Right cardiac atrium (tissue), 5 donors: ENCODE measurements around the gene CCT2. TPM values are rescaled to one million over a fixed set of nuclear protein-coding genes. Genes with fewer than 3 reads are reported as not detected.

ENCODE experiments used
- ATAC-seq, 2 donors: fragments of 200-7000 bp; cut with Tn5 transposase; one replicate each; pipeline versions ENCODE4 v1.8.0 to v1.9.1; 2020; ENCODE audit warnings: moderate library complexity in 2 of 2, mild to moderate bottlenecking in 1 of 2
- DNase-seq, 3 donors: peaks; one replicate each; pipeline ENCODE4 v3.0.0-alpha.2; 2020
- H3K27ac ChIP-seq: one replicate; pipeline ENCODE4 v1.5.1; 2013; ENCODE audit warnings: mild to moderate bottlenecking, low read length, control low read depth, moderate library complexity
- H3K27me3 ChIP-seq: one replicate; pipeline ENCODE4 v1.6.1; 2013; ENCODE audit not compliant: control insufficient read depth, insufficient read depth
- H3K4me1 ChIP-seq: one replicate; pipeline ENCODE4 v1.6.1; 2013; ENCODE audit warnings: low read length; ENCODE audit not compliant: control insufficient read depth, insufficient read depth
- H3K4me3 ChIP-seq: one replicate; pipeline ENCODE4 v1.5.1; 2013; ENCODE audit warnings: low read length, control low read depth
- H3K9me3 ChIP-seq: one replicate; pipeline ENCODE4 v1.6.1; 2013; ENCODE audit warnings: low read length; ENCODE audit not compliant: control insufficient read depth
- WGBS: extraction: QIAGEN DNeasy Blood & Tissue Kit; methylation state at CpG from one replicate; pipeline ENCODE4 v1.1.7; 2013; 5-methylcytosine and 5-hydroxymethylcytosine counted together
- intact Hi-C, 4 donors: fragments of 100-400 bp; cut with DNase I; formaldehyde crosslinking; loops; one replicate each; pipeline versions ENCODE4 v1.11.0 to v1.14.0; 2022 to 2023
- microRNA-seq, 2 donors: library from miRNA; unstranded; fragments of <30 nt; microRNA quantifications; one replicate each; pipeline ENCODE4 v1.2.0, GENCODE V29; 2020 to 2021
- polyA plus RNA-seq: library from polyadenylated mRNA; stranded (reverse); fragments of 200-250 nt; gene quantifications from one replicate; pipeline ENCODE4 v1.2.3, GENCODE V29; 2013
- total RNA-seq, 4 donors: library from RNA; stranded (reverse); fragmentation: NEBNext Ultra II Directional; extraction: Animal tissue kit (Norgen Biotek cat#: 25700); gene quantifications; one replicate each; pipeline ENCODE4 v1.2.1, GENCODE V29; 2021
- donor health status: healthy with polysubstance abuse.
- donor health status: DM: no; HTN: yes; CAD: no.
- donor health status: DM: no; HTN: no; CAD: no.
- donor health status: DM: no; HTN: yes; CAD: no; lungs with severe emphysema.
- donor health status: DM: yes; HTN: yes; CAD: no.

The CCT2 gene
- total and polyA plus RNA-seq, 5 donors = 76.9 to 130 (median 88.2) TPM

- no peaks in the 10 kb centered on the region for H3K4me1 ChIP-seq
- H3K4me3 ChIP-seq = no peak overlapping the region
- intact Hi-C loops = no loop called here
- ATAC-seq (peak; percentile 37 to 53), DNase-seq (no peak)
- no peak overlapping the region for H3K27ac ChIP-seq
- H3K27me3 ChIP-seq = no peaks in the 10 kb centered on the region
- WGBS = 71% methylated on average over 6 of the region's 6 CpGs
- no peaks in the 10 kb centered on the region for H3K9me3 ChIP-seq
These were observed 57.3 kb downstream of the CCT2 start for GRCh38 chr12:69642531-69642930.

GRCh38 chr12:69644511-69644910, 59.3 kb downstream of the CCT2 start:
- no peaks in the 10 kb centered on the region for H3K27me3 ChIP-seq
- no peak overlapping the region for H3K4me3 ChIP-seq
- DNase-seq (no peak), ATAC-seq (no peak)
- H3K27ac ChIP-seq = no peak overlapping the region
- intact Hi-C loops = no loop called here
- H3K9me3 ChIP-seq = no peaks in the 10 kb centered on the region
- no peaks in the 10 kb centered on the region for H3K4me1 ChIP-seq

- Histone ChIP-seq H3K4me1 (no peaks in the 10 kb centered on the region), H3K27me3 (no peaks in the 10 kb centered on the region), H3K9me3 (no peaks in the 10 kb centered on the region), H3K27ac (no peak overlapping the region), H3K4me3 (no peak overlapping the region)
- ATAC-seq (no peak), DNase-seq (no peak)
- 93% methylated on average over 2 of the region's 2 CpGs for WGBS
- intact Hi-C loops = no loop called here
These were observed 59.8 kb downstream of the CCT2 start for GRCh38 chr12:69645031-69645430.

GRCh38 chr12:69647178-69647577, 61.9 kb downstream of the CCT2 start:
- H3K4me3 ChIP-seq = no peak overlapping the region
- H3K27ac ChIP-seq = no peak overlapping the region
- WGBS = 70% methylated on average over 4 of the region's 4 CpGs
- no peaks in the 10 kb centered on the region for H3K27me3 ChIP-seq
- H3K9me3 ChIP-seq = no peaks in the 10 kb centered on the region
- no peak for ATAC-seq
- intact Hi-C loops = no loop called here
- no peaks in the 10 kb centered on the region for H3K4me1 ChIP-seq
- no peak for DNase-seq

- no peak for DNase-seq
- Histone ChIP-seq H3K27me3 (no peaks in the 10 kb centered on the region), H3K4me1 (no peaks in the 10 kb centered on the region), H3K27ac (no peak overlapping the region), H3K9me3 (no peaks in the 10 kb centered on the region), H3K4me3 (no peak overlapping the region)
- intact Hi-C loops = no loop called here
- no peak for ATAC-seq
- whole genome bisulfite sequencing = 74% methylated on average over 3 of the region's 3 CpGs
These were observed 63.2 kb downstream of the CCT2 start for GRCh38 chr12:69648476-69648875.

GRCh38 chr12:69649529-69649928, 64.3 kb downstream of the CCT2 start:
- no peaks in the 10 kb centered on the region for H3K4me1 ChIP-seq
- H3K27me3 ChIP-seq = no peaks in the 10 kb centered on the region
- DNase-seq (no peak), ATAC-seq (no peak)
- 33% methylated on average over 4 of the region's 4 CpGs for WGBS
- no peak overlapping the region for H3K4me3 ChIP-seq
- H3K27ac ChIP-seq = no peak overlapping the region
- intact Hi-C loops = no loop called here
- H3K9me3 ChIP-seq = no peaks in the 10 kb centered on the region

Small RNA genes within 50 kb of the gene (microRNA-seq; reads per million reads assigned to microRNA genes)
- gene MIR3913-1 = 0 reads per million in 2 donors
- 0 reads per million in 2 donors for gene MIR3913-2

Other genes with a start within 250 kb of the CCT2 start
- 100 to 1,000 TPM in 1 of 4 donors, 10 to 100 TPM in 3; 23.7 to 121 (median 49.5) TPM for gene LYZ, start 237.1 kb upstream of the CCT2 start, total RNA-seq
- 16.5 TPM for gene LYZ, start 237.1 kb upstream of the CCT2 start, polyA plus RNA-seq
- gene YEATS4, start 225.7 kb upstream of the CCT2 start, total RNA-seq = 10 to 100 TPM in 2 of 4 donors, 1 to 10 TPM in 2; 6.8 to 15.2 (median 10.8) TPM
- 11.5 TPM for gene YEATS4, start 225.7 kb upstream of the CCT2 start, polyA plus RNA-seq
- gene FRS2, start 115.1 kb upstream of the CCT2 start, total RNA-seq = 10 to 100 TPM; 26.2 to 38.6 (median 29.7) TPM
- 6.2 TPM for gene FRS2, start 115.1 kb upstream of the CCT2 start, polyA plus RNA-seq
- 10 to 100 TPM in 3 of 4 donors, 1 to 10 TPM in 1; 3.2 to 22.2 (median 20.4) TPM for gene LRRC10, start 25.4 kb downstream of the CCT2 start, total RNA-seq
- 22.0 TPM for gene LRRC10, start 25.4 kb downstream of the CCT2 start, polyA plus RNA-seq
- under 1 TPM in 1 of 4 donors, not detected in 3; 0.15 TPM for gene BEST3, start 113.8 kb downstream of the CCT2 start, total RNA-seq
- gene BEST3, start 113.8 kb downstream of the CCT2 start, polyA plus RNA-seq = not detected
- 10 to 100 TPM; 14.8 to 24.8 (median 19.6) TPM for gene RAB3IP, start 153.4 kb downstream of the CCT2 start, total RNA-seq
- 17.0 TPM for gene RAB3IP, start 153.4 kb downstream of the CCT2 start, polyA plus RNA-seq
- gene MYRFL, start 239.8 kb downstream of the CCT2 start, total RNA-seq = under 1 TPM in 2 of 4 donors, not detected in 2; 0.20 to 0.36 TPM
- 0.05 TPM for gene MYRFL, start 239.8 kb downstream of the CCT2 start, polyA plus RNA-seq